GM21529 (cell line): ENCODE measurements around the gene DCAF10.
A peak's percentile ranks its signal among the peaks of the same experiment; 100 is the strongest.
"Not testable (repeated sequence)": the region's sequence is repeated elsewhere in the genome, so short reads cannot be mapped to it uniquely, and the experiment has no call there.

ENCODE experiments used
- ATAC-seq: cut with Tn5 transposase; IDR thresholded peaks from one replicate; pipeline ENCODE4 v1.9.1; 2021; ENCODE audit not compliant: unreplicated experiment

The DCAF10 gene

GRCh38 chr9:37788332-37788731, 12.3 kb upstream of the DCAF10 start:
- no peak for ATAC-seq

GRCh38 chr9:37790096-37790495, 10.5 kb upstream of the DCAF10 start:
- no peak for ATAC-seq

- no peak for ATAC-seq
Observed at GRCh38 chr9:37792122-37792521, 8.5 kb upstream of the DCAF10 start.

GRCh38 chr9:37796232-37796631, 4.4 kb upstream of the DCAF10 start:
- no peak for ATAC-seq

- ATAC-seq, result no peak
Observed at GRCh38 chr9:37798677-37799076, 1.9 kb upstream of the DCAF10 start.

- peak; percentile 45 for ATAC-seq
Observed at GRCh38 chr9:37801287-37801850, 772 bp downstream of the DCAF10 start.

GRCh38 chr9:37801959-37802711, 1.5 kb downstream of the DCAF10 start:
- no peak for ATAC-seq

GRCh38 chr9:37806271-37806670, 5.7 kb downstream of the DCAF10 start:
- ATAC-seq, result no peak

GRCh38 chr9:37809676-37810075, 9.1 kb downstream of the DCAF10 start:
- ATAC-seq, result not testable (repeated sequence)

GRCh38 chr9:37811906-37812476, 11.4 kb downstream of the DCAF10 start:
- ATAC-seq, result no peak

- ATAC-seq, result no peak
Observed at GRCh38 chr9:37812773-37813379, 12.3 kb downstream of the DCAF10 start.

GRCh38 chr9:37818849-37819248, 18.3 kb downstream of the DCAF10 start:
- ATAC-seq, result no peak

- ATAC-seq, result peak; percentile 51
Observed at GRCh38 chr9:37820142-37820541, 19.5 kb downstream of the DCAF10 start.

- not testable (repeated sequence) for ATAC-seq
Observed at GRCh38 chr9:37825174-37825573, 24.6 kb downstream of the DCAF10 start.

GRCh38 chr9:37827483-37828165, 27.0 kb downstream of the DCAF10 start:
- ATAC-seq, result no peak

GRCh38 chr9:37835821-37836220, 35.2 kb downstream of the DCAF10 start:
- ATAC-seq, result no peak

GRCh38 chr9:37836386-37836785, 35.8 kb downstream of the DCAF10 start:
- peak; percentile 90 for ATAC-seq

GRCh38 chr9:37839496-37840461, 39.2 kb downstream of the DCAF10 start:
- no peak for ATAC-seq

- ATAC-seq, result no peak
Observed at GRCh38 chr9:37840560-37841194, 40.1 kb downstream of the DCAF10 start.

- ATAC-seq, result no peak
Observed at GRCh38 chr9:37852222-37852621, 51.6 kb downstream of the DCAF10 start.
